ENCODE measurements around the gene APCDD1.
"Not testable (repeated sequence)": the region's sequence is repeated elsewhere in the genome, so short reads cannot be mapped to it uniquely, and the experiment has no call there.

The APCDD1 gene

DNA sequence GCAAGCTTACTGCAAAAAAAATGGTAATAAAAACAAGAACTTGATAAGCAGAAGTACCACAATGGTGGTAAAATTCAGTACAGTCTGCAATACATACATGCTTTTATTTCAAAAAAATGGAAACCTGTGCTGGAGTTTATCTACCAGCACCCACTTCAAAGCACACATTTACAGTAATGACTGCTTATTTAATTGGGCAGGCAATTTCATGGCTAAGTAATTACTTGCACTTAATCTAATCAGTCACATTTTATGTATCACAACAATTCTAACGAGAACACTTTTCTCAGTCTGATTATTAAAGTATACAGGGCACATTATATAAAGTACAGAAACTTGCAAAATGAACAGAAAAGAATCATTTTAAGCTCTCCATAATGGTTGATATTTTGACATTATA lies 5.2 kb downstream of the APCDD1 start:
- DNase-seq (ENCODE audit: low read depth): no peak
- H3K4me3 ChIP-seq (replicated peaks; ENCODE audit: low read depth, low read length): no peak overlapping the region
- TF ChIP-seq CTCF (IDR thresholded peaks at IDR 0.05; ENCODE audit: low read length, missing control alignments): no peak

DNA sequence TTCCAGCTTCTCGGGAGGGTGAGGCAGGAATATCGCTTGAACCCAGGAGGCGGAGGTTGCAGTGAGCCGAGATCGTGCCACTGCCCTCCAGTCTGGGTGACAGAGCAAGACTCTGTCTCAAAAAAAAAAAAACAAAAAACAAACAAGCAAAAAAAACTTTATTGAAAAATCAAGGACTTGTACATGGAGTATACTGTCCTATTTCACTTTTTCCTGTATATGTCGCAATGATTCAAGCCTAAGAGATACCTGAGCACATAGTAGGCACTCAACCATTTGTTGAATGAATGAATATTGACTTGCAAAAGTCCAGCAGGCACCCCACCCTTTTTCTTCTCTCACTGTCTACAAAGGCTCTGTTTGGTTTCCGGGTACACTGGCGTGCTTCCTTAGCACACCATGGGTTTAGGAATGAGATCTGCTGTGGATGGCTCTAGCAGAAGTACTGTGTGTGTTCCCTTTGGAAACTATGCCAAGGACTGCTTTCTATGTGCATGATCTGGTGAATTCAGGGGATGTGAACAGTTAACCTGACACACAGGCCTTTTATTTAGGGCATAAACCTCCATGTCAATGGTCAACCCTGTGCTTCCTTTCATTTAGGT lies 6.1 kb downstream of the APCDD1 start:
- no peak for TF ChIP-seq CTCF (IDR thresholded peaks at IDR 0.05; ENCODE audit: low read length, missing control alignments)
- no peak for DNase-seq (ENCODE audit: low read depth)
- H3K4me3 ChIP-seq (replicated peaks; ENCODE audit: low read depth, low read length): no peak overlapping the region

DNA sequence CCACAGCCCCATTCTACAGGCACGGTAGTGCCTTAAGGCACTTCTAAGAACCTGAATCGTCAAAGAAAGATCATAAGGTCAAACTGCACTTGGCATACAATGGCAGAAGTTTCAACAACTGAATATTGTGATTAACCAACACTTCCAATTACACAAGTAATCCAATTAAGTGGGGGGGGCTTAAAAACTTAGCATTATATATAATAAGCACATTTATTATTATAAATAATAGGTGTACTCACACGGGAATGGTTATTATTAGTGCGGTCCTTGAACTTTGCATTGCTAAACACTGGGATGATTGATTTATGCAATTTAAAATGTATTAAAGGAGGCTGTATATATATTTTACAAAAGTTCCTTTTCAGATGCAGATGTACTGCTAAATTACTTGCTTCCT lies 7.6 kb downstream of the APCDD1 start:
- DNase-seq (ENCODE audit: low read depth): no peak
- H3K4me3 ChIP-seq (replicated peaks; ENCODE audit: low read depth, low read length): no peak overlapping the region
- TF ChIP-seq CTCF (IDR thresholded peaks at IDR 0.05; ENCODE audit: low read length, missing control alignments): no peak

DNA sequence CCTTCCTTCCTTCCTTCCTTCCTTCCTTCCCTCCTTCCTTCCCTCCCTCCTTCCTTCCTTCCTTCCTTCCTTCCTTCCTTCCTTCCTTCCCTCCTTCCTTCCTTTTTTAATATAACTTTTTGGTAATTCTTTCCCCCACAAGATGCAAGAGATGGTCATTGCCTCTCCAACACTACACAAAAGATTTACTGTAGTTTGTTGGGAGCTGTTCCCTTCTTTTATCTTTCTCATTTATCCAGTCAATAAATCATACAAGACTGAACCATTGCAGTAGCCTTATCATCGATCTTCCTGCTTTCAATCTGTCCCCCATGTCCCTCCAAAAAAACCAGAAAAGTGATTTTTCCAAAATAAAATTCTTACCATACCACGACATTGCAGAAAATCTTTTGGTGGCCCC lies 8.2 kb downstream of the APCDD1 start:
- no peak overlapping the region for H3K4me3 ChIP-seq (replicated peaks; ENCODE audit: low read depth, low read length)
- no peak for TF ChIP-seq CTCF (IDR thresholded peaks at IDR 0.05; ENCODE audit: low read length, missing control alignments)
- DNase-seq (ENCODE audit: low read depth): no peak

DNA sequence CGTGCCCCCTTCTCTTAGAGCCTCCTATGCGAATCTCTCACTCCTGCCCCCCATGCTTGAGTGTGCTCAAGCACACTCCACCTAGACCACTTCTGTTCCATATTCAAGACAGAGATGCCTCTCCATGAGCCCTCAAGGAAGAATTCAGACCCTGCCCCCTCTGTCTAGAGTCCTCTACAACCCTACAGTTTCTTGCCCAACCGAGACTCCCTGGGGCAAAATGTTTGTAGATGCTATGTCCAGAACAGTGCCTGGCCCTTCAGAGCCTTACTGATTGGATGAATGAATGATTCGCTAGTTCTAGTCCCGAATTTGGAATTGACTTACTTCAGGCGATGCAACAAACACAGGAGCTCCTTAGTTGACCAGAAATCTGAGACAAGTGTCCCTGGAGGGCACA lies 8.7 kb downstream of the APCDD1 start:
- no peak for DNase-seq (ENCODE audit: low read depth)
- TF ChIP-seq CTCF (IDR thresholded peaks at IDR 0.05; ENCODE audit: low read length, missing control alignments): no peak
- no peak overlapping the region for H3K4me3 ChIP-seq (replicated peaks; ENCODE audit: low read depth, low read length)

DNA sequence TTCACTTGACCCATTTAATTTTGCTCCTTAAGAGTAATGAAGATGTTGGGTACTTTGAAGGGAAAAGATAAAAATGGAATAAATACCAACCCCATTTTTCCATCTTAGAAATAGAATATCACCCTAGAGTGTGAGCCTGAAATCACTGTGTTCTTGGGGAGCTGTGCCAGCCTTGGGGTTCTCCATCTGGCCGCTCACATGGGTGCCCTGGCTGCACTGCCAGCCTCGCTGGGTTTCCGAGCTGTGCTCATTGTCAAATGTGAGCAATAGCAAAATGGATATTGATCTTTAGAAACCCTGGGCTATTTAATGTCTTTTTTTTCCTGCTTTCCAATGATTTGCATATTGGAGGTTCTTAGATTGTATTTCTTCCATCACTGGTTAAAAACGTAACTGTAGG lies 9.3 kb downstream of the APCDD1 start:
- no peak for DNase-seq (ENCODE audit: low read depth)
- H3K4me3 ChIP-seq (replicated peaks; ENCODE audit: low read depth, low read length): no peak overlapping the region
- TF ChIP-seq CTCF (IDR thresholded peaks at IDR 0.05; ENCODE audit: low read length, missing control alignments): no peak

DNA sequence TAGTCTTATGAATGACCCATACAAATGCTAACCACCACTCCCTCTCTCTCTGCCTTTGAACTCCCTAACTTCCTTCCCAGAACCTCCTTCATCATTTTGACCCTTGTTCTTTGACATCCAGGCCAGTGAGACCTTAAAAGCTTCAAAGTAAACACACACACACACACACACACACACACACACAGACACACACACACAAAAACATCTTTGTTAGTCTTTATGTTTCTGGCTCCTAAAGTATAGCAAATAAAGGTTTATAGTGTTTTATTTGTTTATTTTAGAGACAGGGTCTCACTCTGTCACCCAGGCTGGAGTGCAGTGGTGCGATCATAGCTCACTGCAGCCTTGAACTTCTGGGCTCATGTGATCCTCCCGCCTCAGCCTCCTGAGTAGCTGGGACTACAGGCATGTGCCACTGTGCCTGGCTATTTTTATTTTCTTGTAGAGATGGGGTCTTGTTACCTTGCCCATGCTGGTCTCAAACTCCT lies 9.8 kb downstream of the APCDD1 start:
- DNase-seq (ENCODE audit: low read depth); H3K4me3 ChIP-seq (replicated peaks; ENCODE audit: low read depth, low read length): not testable (repeated sequence)

Data from fibroblast of pulmonary artery (primary cell).